ENCODE results near the gene POLR2I.
"Not testable (repeated sequence)": the region's sequence is repeated elsewhere in the genome, so short reads cannot be mapped to it uniquely, and the experiment has no call there.

Gene POLR2I

GRCh38 chr19:36099166-36099785 is 15.4 kb downstream of the POLR2I start:
- DNase-seq = no peak

DNA sequence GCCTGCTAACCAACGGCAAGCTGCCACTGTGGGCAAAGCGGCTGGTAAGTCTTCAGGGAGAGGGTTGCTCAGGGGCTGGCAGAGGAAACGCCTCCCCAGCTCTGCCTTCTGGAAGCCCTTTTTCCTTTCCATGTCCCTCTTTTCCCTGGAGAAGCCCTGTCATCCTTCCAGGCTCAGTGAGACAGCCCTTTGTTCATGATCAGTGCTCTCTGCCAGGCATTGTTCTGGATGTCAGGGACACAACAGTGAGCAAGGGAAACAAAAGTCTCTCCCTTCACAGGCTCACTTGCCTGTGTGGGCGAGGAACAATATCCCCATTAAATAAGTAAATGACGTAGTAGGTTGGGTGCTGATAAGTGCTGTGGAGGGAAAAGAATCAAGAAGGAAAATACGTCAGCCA is 17.6 kb downstream of the POLR2I start:
- DNase-seq = no peak

GRCh38 chr19:36093687-36094086 is 21.0 kb downstream of the POLR2I start:
- DNase-seq = no peak

DNA sequence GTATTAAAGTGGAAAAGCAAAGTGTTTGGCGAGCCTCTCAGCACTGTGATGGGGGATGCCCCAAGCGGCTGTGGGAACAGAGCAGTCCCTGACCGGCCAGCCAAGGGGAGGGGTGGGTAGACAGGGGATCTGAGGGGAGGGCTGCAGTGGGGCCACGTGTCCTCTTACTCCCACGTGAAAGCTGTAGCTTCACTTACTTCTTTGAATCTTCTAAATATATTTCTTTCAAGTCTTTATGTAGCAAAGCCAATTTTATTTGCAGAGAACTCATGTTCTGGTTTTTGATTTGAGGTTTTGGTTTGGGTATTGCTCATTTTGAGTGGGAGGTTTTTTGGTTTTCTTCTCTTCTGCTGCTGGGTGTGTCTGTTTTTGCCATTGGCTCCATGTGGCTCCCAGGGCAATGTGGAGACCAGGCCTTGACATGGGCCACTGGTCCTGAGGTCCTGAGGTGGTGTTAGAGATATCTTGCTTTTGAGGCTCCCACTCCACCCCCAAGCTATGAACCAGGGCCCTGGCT is 21.5 kb downstream of the POLR2I start:
- no peak for DNase-seq

DNA sequence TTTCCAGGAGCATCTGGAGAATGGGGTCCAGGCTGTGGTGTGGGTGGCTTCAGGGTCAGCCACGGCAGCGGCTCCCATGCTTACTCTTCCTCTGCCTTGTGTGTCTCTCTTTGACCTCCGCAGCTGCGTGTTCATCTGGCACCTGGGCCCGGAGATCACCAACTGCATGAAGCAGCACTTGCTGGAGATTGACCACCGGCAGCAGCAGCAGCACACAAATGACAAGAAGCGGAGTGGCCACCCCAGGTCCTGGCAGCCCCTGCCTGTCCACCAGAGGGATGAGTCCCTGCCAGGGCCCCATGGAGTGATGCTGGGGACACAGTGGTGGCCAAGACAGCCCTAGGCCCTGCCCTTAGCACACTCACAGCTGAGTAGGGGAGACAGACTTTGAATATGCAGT is 22.1 kb downstream of the POLR2I start:
- DNase-seq = no peak

GRCh38 chr19:36090910-36091695 is 23.6 kb downstream of the POLR2I start:
- DNase-seq = no peak

DNA sequence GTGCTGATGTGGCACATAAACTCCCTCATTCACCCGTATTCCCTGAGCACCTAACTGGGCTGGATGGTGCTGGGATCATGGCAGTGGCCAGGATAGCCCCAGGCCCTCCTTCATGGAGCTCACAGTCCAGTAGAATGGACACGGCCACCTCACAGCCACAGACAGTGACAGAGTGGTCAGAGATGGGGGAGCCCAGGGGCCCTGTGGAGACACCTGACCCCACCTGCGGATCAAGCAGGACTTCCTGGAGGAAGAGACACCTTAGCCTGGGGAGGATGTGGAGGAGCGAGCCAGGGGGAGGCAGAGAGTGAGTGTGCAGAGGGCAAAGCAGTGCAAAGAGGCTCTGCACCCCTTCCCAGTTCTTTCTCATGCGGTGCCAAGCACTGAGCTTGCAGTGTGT is 24.8 kb downstream of the POLR2I start:
- DNase-seq = no peak

DNA sequence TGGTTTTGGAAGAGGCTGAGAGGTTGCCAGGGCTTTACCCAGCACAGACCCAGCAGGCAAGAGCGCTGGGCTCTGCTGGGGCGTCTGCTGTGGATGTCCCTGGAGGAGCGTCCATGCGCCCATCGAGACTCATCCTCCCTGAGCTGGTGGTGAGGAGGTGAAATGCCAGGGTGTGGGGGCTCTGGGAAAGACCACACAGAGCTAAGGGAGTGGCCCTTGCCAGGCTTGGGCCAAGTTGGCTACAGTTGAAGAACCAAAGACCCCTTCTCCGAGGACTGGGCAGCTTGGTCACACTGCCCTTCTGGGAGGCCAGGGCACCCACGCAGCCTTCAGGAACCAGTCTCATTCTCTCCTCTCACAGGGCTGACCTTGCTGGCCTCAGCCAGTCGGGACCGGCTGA is 28.3 kb downstream of the POLR2I start:
- DNase-seq = no peak

DNA sequence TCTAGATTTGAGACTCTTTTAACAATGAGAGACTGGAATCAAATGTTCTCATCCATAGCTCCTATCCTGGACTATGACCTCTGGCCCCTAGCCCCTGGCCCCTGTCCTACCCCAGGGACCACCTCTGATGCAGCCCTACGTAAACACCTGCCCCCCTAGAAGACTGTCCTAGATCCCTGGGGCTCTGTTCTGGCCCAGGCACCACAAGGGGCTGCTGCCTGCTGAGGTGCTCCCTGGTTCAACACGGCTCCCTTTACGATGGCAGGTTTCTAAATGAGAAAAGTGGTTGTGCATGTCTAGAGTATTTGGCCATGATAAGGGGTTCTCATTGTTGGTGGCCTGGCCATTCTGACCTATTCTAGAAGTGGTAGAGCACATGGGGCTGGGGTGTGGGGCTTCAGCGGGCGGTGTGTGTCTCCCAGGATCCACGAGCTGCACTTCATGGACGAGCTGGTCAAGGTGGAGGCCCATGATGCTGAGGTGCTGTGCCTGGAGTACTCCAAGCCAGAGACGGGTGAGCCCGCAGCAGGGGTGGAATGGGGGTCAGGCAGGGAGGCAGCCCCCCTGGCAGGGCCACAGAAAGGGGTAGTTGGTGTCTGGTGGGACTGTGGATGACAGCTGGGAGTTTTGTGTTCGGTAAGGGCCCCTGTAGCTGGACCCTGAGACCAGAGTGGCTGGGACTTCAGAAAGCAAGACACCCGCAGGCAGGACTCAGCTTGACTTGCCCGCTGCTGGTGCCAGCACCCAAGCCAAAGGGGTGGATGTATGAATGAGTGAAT is 30.3 kb downstream of the POLR2I start:
- DNase-seq = no peak

GRCh38 chr19:36082916-36083315 is 31.8 kb downstream of the POLR2I start:
- DNase-seq = no peak

- DNase-seq = no peak
These were observed 32.8 kb downstream of the POLR2I start for GRCh38 chr19:36081894-36082293.

- no peak for DNase-seq
These were observed 33.3 kb downstream of the POLR2I start for GRCh38 chr19:36081385-36081784.

- DNase-seq = no peak
These were observed 35.2 kb downstream of the POLR2I start for GRCh38 chr19:36079389-36079945.

DNA sequence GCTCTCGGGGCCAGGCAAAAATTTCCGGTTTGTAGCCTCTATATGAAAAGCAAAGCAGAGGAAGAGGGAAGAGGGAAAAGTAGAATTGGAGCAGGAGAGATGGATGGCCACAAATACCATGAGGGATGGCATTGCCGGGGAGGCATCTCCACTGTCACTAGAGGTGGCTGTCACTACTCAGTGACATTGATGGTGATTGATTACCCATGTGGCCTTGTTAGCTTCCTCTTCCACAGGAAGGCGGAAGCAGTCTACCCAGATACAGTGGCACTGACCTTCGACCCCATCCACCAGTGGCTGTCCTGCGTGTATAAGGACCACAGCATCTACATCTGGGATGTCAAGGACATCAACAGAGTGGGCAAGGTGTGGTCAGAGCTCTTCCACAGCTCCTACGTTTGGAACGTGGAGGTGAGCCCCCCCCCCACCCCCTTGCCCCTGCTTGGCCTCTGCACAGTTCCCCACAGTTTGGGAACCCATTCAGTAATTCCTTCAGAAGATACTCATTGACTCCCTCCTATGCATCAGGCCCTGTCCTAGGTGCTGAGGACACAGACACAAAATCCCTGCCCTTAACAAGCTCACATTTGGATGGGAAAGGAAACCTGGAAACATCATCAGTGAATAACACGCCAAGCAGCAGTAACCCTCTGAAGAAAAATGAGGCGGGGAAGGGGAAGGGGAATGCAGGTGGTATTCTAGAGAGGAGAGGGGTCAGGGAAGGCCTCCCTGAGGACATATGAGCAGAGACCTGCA is 41.4 kb downstream of the POLR2I start:
- DNase-seq = no peak

GRCh38 chr19:36072081-36072480 is 42.6 kb downstream of the POLR2I start:
- DNase-seq = no peak

DNA sequence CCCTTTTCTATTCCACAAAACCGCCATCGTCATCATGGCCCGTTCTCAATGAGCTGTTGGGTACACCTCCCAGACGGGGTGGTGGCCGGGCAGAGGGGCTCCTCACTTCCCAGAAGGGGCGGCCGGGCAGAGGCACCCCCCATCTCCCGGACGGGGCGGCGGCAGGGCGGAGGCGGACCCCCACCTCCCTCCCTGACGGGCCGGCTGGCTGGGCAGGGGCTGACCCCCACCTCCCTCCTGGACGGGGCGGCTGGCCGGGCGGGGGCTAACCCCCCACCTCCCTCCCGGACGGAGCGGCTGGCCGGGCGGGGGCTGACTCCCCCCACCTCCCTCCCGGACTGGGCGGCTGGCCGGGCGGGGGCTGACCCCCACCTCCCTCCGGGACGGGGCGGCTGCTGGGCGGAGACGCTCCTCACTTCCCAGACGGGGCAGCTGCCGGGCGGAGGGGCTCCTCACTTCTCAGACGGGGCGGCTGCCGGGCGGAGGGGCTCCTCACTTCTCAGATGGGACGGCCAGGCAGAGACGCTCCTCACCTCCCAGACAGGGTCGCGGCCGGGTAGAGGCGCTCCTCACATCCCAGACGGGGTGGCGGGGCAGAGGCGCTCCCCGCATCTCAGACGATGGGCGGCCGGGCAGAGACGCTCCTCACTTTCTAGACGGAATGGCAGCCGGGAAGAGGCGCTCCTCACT is 45.7 kb downstream of the POLR2I start:
- DNase-seq = not testable (repeated sequence)

- DNase-seq = no peak
These were observed 47.0 kb downstream of the POLR2I start for GRCh38 chr19:36067681-36068080.

GRCh38 chr19:36064826-36065225 is 49.8 kb downstream of the POLR2I start:
- DNase-seq = no peak

Data from NCI-H526 (cell line).